ENCODE data around the gene KLF5. TPM values are rescaled to one million over a fixed set of nuclear protein-coding genes. Genes with fewer than 3 reads are reported as not detected.

Gene KLF5
- polyA plus RNA-seq, 3 donors: 1.8 to 6.5 (median 3.6) TPM

DNA sequence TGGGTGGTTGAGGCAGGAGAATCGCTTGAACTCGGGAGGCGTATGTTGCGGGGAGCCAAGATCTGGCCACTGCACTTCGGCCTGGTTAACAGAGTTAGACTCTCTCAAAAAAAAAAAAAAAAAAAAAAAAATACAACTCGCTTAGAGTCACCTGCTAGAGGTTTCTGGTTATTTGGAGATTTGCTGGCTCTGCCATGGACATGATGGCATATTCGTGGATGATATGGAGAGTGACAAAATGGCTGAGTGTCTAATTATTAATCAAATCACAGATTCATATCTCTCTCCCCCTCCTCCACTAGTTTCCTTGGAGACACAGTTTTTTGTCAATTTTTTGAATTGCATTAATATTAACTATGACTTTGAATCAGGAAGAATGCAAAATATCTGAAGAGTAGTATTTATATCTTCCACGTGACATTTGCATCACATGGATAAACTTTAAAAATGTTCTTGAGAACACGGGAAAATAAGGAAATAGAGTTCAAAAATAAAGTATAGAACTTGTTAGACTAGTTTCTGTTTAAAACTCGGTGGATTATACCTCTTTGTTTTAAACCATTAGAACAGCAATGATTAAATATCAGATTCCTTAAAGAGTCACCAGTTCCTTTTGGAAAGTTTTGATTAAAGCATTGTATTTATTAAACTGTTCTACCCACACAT lies 47.8 kb downstream of the KLF5 start:
- TF ChIP-seq, protein P1, sequence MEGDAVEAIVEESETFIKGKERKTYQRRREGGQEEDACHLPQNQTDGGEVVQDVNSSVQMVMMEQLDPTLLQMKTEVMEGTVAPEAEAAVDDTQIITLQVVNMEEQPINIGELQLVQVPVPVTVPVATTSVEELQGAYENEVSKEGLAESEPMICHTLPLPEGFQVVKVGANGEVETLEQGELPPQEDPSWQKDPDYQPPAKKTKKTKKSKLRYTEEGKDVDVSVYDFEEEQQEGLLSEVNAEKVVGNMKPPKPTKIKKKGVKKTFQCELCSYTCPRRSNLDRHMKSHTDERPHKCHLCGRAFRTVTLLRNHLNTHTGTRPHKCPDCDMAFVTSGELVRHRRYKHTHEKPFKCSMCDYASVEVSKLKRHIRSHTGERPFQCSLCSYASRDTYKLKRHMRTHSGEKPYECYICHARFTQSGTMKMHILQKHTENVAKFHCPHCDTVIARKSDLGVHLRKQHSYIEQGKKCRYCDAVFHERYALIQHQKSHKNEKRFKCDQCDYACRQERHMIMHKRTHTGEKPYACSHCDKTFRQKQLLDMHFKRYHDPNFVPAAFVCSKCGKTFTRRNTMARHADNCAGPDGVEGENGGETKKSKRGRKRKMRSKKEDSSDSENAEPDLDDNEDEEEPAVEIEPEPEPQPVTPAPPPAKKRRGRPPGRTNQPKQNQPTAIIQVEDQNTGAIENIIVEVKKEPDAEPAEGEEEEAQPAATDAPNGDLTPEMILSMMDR (IDR thresholded peaks at IDR 0.05): no peak
- intact Hi-C loops (cut with micrococcal nuclease): no loop called here

DNA sequence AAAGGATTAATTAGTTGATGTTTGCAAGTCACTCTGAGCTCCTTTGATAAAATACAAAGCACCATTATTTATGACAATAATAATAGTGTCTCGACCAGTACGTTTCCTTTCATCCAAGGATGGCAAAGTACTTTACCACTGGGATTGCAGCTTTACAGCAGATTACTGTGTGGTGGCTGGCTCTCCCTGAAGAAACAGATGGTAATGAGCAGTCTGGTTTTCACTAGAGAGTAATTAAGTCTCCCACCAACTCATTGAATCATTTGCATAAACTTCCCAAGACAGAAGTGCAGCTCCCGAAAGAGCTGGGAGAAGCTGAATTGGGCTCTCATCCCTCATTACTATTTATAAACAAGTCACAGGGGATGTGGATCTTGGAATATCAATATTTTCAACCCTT lies 48.7 kb downstream of the KLF5 start:
- Histone ChIP-seq H3K27ac (ENCODE audit: low read depth in 1 of 2, low read length in 2 of 2) (no peak overlapping the region), H3K79me2 (ENCODE audit: insufficient read depth, low read length) (no peaks in the 10 kb centered on the region), H2AFZ (ENCODE audit: insufficient read depth, low read depth, low read length, poor library complexity, severe bottlenecking) (no peak overlapping the region), H4K20me1 (ENCODE audit: insufficient read depth, low read length) (no peaks in the 10 kb centered on the region), H3K36me3 (replicated peaks in 1 of 2; ENCODE audit: control insufficient read depth in 1 of 2, insufficient read depth in 2 of 2, low read length in 2 of 2) (no peaks in the 10 kb centered on the region), H3K4me1 (ENCODE audit: control insufficient read depth in 1 of 2, insufficient read depth in 2 of 2, low read length in 2 of 2) (no peaks in the 10 kb centered on the region), H3K9me3 (replicated peaks in 1 of 2; ENCODE audit: control insufficient read depth in 1 of 2, insufficient read depth in 1 of 2, low read length in 2 of 2) (no peaks in the 10 kb centered on the region), H3K4me2 (replicated peaks; ENCODE audit: extremely low read depth, low read length, poor library complexity, severe bottlenecking) (no peak overlapping the region), H3K4me3 (replicated peaks in 1 of 3; ENCODE audit: low read depth in 2 of 3, low read length in 3 of 3) (no peak overlapping the region), H3K9ac (ENCODE audit: insufficient read depth, low read length, poor library complexity, severe bottlenecking) (no peak overlapping the region), H3K27me3 (ENCODE audit: control insufficient read depth in 2 of 2, insufficient read depth in 2 of 2, low read length in 2 of 2) (no peaks in the 10 kb centered on the region)
- Mint-ChIP-seq H3K36me3 (no peaks in the 10 kb centered on the region), H3K9me3 (peaks cover 0 to 3% (median 0%) of the 10 kb centered on the region in 7 donors), H3K4me1 (no peaks in the 10 kb centered on the region), H3K27ac (no peak overlapping the region), H3K4me3 (no peak overlapping the region), H3K27me3 (ENCODE audit: low read depth in 3 of 3) (peaks cover 0 to 2% (median 2%) of the 10 kb centered on the region in 3 donors)
- no CpG with 5 or more reads among the region's 3 CpGs for WGBS (ENCODE audit: insufficient coverage)
- intact Hi-C loops (cut with micrococcal nuclease): no loop called here
- no peak for DNase-seq
- TF ChIP-seq, protein P1 (IDR thresholded peaks at IDR 0.05): no peak

More for the DNA sequence above, 47.8 kb downstream of the KLF5 start:
- H3K9me3 Mint-ChIP-seq: peaks cover 0 to 5% (median 2%) of the 10 kb centered on the region in 7 donors
- no peak overlapping the region for H3K27ac Mint-ChIP-seq
- Histone ChIP-seq H2AFZ (ENCODE audit: insufficient read depth, low read depth, low read length, poor library complexity, severe bottlenecking) (no peak overlapping the region), H3K4me2 (replicated peaks; ENCODE audit: extremely low read depth, low read length, poor library complexity, severe bottlenecking) (no peak overlapping the region), H3K36me3 (replicated peaks in 1 of 2; ENCODE audit: control insufficient read depth in 1 of 2, insufficient read depth in 2 of 2, low read length in 2 of 2) (no peaks in the 10 kb centered on the region), H3K27ac (ENCODE audit: low read depth in 1 of 2, low read length in 2 of 2) (no peak overlapping the region), H4K20me1 (ENCODE audit: insufficient read depth, low read length) (no peaks in the 10 kb centered on the region), H3K4me1 (ENCODE audit: control insufficient read depth in 1 of 2, insufficient read depth in 2 of 2, low read length in 2 of 2) (no peaks in the 10 kb centered on the region), H3K27me3 (ENCODE audit: control insufficient read depth in 2 of 2, insufficient read depth in 2 of 2, low read length in 2 of 2) (no peaks in the 10 kb centered on the region), H3K79me2 (ENCODE audit: insufficient read depth, low read length) (no peaks in the 10 kb centered on the region), H3K9ac (ENCODE audit: insufficient read depth, low read length, poor library complexity, severe bottlenecking) (no peak overlapping the region), H3K9me3 (replicated peaks in 1 of 2; ENCODE audit: control insufficient read depth in 1 of 2, insufficient read depth in 1 of 2, low read length in 2 of 2) (no peaks in the 10 kb centered on the region), H3K4me3 (replicated peaks in 1 of 3; ENCODE audit: low read depth in 2 of 3, low read length in 3 of 3) (no peak overlapping the region)
- H3K4me1 Mint-ChIP-seq: no peaks in the 10 kb centered on the region
- no peak overlapping the region for H3K4me3 Mint-ChIP-seq
- no peaks in the 10 kb centered on the region for H3K36me3 Mint-ChIP-seq
- WGBS (ENCODE audit: insufficient coverage): 100% methylated on average over 1 of the region's 10 CpGs
- H3K27me3 Mint-ChIP-seq (ENCODE audit: low read depth in 3 of 3): peaks cover 0 to 2% (median 2%) of the 10 kb centered on the region in 3 donors
- DNase-seq: no peak
